HG03439 (cell line): Measurements from ENCODE around the gene NOP16.

ENCODE experiments used
- ATAC-seq: cut with Tn5 transposase; IDR thresholded peaks from one replicate; pipeline ENCODE4 v1.9.1; 2021; ENCODE audit warnings: mild to moderate bottlenecking, moderate library complexity; ENCODE audit not compliant: unreplicated experiment

NOP16 gene

DNA sequence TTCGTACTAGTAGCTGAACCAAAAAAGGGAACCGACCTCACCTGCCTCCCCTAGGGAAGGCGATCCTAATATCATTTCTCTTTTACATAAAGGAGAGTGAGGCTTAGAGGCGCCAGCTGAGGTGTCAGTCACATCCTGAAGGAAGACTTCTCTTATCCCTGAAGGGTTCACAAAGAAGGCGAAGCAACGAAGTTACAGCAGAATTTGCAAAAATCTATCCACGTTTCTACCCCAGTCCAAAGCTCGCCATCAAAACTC lies 26.2 kb downstream of the NOP16 start:
- peak; percentile 3 for ATAC-seq

- ATAC-seq = peak; percentile 81
Observed at GRCh38 chr5:176361437-176362232, 26.8 kb downstream of the NOP16 start, which contains the start of gene KIAA1191. Gene KIAA1191 (minus strand): TSS chr5:176361764. CDS start chr5:176359508, 2,256 bp downstream.

GRCh38 chr5:176360894-176361436 lies 27.4 kb downstream of the NOP16 start:
- ATAC-seq = peak; percentile 24

GRCh38 chr5:176359658-176360057 lies 28.7 kb downstream of the NOP16 start:
- no peak for ATAC-seq

GRCh38 chr5:176356179-176356566 lies 32.2 kb downstream of the NOP16 start:
- ATAC-seq = no peak

DNA sequence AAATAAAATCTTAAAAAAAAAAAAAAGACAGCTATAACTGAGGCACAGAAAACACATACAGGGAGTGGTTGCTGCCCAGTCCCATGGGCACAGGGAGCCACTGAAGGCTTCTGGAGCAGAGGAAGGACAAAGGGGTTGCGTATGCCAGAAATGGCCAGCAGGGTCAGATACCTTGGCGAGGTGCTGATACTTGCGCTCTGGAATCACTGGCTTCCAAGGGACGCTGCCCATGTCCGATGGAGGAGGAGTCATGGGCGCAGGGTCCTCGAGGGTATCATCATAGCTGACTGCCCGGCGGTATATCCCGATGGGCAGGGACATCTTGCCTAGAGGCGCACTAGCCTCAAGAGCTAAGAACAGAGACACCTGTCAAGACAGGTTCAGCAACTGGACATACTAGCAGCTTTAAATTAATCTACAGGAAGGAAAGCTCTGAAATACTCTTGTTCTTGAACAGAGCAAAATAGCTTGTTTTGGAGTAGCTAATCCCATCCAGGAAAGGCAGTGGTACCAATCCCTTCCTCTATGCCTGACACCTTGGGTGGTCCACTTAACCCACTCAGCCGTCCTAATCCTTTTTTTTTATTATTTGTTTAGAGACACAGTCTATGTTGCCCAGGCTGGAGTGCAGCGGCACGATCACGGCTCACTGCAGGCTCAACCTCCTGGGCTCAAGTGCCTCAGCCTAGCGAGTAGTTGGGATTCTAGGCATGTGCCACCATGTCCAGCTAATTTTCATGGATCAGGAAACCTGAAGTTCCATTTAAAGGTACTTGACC lies 32.8 kb downstream of the NOP16 start:
- ATAC-seq = no peak

DNA sequence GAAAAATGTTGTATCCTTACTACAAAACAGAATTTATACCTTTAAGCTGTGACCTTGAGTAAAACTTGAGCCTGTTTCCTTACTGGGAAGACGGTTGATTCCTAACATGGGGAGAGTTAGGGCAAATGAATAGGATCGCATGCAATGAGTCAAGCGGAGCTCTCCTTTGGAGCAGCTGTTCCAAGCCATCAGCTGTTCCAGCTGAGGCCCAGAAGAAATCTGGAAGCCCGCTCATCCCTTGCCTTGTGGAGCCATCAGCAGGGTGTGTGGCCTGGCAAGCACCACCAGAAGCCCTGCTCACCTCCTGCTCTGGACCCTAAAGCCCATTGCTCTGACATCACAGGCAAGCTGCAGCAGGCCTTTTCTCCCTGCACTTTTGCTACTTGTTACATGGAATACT lies 34.9 kb downstream of the NOP16 start:
- ATAC-seq = no peak

DNA sequence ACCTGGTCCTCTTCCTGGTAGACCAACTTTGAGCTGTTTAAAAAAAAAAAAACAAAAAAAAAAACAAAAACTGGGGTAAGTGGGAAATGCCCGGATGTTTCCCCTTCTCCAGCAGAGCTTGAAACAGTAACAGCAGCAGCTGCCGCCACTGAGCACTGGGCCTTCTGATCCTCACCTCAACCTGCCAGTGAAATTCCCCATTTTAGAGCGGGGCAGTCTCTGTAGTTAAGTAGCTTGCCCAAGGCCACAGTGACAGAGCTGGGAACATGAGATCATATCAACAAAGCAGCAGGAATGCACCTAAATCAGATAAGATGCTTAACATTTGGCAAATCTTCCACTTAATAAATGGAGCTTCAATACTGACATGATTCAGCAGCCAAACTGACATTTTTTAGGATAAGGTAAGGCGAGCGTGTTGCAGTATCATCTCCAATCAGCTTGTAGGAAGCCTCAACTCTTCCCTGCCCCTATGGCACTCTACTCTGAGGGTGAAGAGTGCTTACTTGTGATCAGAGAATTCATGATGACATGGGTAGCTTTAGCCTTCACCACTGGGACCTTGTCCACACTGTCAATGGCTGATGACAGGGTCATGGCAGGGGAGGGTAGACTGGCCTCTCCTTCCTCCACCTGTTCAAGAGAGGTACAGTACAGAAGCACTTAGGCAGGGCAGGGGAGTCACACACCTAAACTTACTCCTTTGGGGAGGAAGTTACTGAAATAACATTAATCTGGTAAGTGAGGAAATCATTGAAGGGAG lies 36.1 kb downstream of the NOP16 start:
- ATAC-seq = no peak

GRCh38 chr5:176350416-176350815 lies 38.0 kb downstream of the NOP16 start:
- no peak for ATAC-seq

DNA sequence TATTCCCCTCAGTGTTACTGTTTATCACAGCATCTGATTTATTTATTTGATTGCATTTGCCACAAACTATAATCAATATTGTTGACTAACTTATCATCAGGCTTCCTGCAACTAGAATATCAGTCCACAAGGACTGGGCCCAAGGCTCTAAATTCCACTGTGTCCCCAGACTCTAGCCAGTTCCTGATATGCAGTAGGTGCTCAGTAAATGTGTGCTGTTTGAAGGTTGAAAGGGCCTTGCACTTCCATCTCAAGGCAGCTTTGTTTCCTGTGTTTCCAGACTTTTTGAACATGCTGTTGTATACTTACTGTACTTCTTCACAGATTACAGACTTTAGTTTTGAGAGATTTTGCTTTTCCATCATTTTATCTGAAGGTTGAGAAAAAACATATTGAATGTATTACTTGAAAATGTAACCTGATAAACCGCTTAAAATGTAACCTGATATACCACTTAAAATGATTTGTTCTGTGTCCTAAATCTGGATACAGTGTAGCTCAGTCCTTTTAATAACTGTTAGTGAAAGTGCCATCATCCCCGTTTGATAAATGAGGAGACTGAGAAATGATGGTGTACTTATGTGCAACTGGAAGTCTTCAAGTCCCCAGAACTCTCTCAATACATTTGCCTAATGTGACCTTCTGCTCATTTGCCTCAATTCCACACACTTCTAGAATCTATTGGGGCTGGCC lies 45.5 kb downstream of the NOP16 start:
- ATAC-seq = no peak

- no peak for ATAC-seq
Observed at GRCh38 chr5:176342158-176342483, 46.3 kb downstream of the NOP16 start.

DNA sequence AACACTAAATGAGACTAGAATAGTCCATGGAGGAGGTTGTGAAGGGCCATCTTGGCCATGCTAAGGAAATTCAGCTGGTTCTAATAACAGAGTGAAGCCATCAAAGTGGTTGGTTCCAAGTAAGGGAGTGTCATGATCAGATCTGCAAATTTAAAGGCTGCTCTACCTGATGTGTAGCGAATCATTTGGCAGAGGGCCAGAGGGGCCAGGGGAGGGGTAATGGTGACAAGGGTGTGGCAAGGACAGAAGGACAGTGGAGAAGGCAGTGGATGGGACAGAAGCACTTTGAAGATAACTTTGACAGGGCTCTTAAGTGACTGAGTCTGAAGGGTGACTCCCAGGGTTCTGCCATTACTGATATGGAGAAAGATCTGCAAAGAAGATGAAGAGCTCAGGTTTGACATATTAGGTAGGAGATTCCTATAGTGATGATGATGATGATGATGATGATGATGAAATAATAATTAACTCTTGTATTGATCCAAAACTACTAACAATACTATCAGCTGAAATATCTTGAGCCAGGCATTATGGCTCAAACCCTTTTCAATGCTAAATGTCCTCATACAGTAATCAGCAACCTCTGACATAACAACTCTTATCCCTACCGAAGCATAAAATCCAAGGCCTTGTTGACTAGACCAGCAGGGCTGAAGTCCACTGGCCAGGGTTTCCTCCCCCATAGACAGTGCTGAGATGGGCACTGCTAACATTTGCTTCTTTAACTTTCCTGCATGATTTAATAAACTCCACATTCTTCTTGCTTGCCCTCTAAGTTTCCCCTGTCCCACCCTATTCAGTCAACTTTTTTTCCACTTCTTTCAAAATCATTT lies 46.9 kb downstream of the NOP16 start:
- ATAC-seq = no peak

- ATAC-seq = no peak
Observed at GRCh38 chr5:176339304-176339703, 49.1 kb downstream of the NOP16 start.

- ATAC-seq = no peak
Observed at GRCh38 chr5:176337913-176338312, 50.5 kb downstream of the NOP16 start.

DNA sequence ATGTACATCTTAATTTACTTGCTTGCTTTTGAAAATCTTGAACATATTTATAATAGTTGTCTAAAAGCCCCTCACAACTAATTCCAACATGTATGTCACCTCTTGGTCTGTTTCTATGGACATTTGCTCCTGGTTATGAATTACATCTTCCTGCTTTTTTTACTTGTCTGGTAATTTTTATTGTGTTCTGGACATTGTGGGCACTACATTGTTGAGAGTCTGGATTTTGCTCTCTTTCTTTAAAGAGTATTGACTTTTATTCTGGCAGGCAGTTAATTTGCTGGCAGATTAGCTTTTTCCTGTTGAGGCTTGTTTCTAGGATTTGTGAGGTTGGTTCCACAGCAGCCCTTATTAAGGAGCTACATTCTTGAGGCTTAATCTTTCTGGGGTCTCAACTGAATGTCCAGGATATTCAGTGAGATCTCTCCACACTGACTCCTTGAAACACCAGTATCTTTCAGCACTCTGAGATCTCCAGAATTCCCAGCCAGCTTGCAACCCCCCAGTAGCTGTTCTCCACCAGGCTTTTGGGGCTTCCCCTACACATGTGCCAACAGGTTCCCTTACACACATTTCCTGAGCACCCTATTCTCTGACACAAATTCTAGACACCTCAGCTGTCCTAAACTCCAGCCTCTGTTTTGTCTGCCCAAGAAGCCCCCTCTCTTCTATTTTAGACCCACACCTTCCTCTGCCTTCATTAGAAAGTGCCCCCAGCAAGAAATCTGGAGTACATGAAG lies 54.2 kb downstream of the NOP16 start:
- no peak for ATAC-seq
